HG02852 (cell line): Measurements from ENCODE around the gene GLIPR2.
A peak's percentile ranks its signal among the peaks of the same experiment; 100 is the strongest.
"Not testable (repeated sequence)": the region's sequence is repeated elsewhere in the genome, so short reads cannot be mapped to it uniquely, and the experiment has no call there.

ENCODE experiments used
- ATAC-seq: cut with Tn5 transposase; IDR thresholded peaks from one replicate; pipeline ENCODE4 v1.9.1; 2021; ENCODE audit warnings: mild to moderate bottlenecking, moderate library complexity; ENCODE audit not compliant: unreplicated experiment

The GLIPR2 gene

DNA sequence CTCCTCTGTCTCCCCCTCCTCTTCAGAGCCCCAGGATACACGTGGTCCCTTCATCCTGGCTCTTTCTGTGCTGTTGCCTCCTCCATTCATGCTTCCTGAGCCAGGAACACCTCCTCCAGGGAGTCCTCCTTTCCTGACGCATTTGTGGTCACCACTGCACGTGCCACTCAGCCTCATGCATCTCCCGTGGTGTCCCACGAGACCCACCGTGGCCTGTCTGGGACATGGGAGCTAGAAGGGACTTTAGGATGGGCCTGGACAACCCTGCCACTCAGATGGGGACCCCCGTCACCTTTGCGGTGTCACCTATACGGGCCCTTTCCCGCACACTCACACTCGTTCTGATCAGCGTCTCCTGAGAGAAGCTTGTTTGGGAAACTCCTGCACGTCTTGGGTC is 6.7 kb downstream of the GLIPR2 start:
- no peak for ATAC-seq

DNA sequence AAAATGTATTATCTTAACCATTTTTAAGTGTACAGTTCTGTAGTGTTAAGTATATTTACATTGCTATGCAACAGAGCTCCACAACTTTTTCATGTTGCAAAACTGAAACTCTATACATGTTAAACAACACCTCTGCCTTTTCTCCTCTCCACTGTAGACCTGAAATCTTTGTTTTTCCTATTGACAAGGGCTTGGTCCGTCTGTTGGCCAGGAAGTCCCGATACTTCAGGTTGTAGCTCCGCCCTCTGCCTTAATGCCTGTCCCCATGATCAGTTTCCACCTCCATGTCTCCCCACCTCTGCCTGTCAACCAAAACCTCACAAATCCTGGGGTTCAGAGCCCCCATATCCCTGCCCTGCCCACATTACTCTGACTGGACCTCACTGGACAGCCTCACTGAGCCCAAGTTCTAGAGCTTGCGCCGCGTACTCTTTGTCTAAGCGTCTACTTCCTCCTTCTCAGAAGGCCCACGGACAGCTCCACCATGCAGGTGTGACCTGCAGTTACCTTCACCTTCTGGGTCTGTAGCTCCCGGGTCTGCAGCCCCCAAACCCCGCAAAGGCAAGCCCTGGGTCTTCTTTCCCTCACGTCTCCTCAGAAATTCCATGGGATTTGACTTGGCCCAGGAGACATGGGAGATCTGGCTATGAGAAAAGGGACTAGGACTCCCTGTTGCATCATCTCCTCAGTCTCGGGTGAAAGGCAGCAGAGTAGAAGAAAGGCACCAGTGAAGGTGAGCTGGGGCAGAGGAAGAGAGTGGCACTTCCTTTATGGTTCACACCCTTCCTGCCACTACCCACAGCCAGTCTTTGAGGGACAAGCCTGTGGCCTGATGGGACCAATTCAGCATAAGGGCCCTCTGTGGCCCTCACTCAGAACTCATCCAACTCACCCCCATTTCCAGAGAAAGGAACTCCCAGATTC is 8.0 kb downstream of the GLIPR2 start:
- ATAC-seq, result no peak

DNA sequence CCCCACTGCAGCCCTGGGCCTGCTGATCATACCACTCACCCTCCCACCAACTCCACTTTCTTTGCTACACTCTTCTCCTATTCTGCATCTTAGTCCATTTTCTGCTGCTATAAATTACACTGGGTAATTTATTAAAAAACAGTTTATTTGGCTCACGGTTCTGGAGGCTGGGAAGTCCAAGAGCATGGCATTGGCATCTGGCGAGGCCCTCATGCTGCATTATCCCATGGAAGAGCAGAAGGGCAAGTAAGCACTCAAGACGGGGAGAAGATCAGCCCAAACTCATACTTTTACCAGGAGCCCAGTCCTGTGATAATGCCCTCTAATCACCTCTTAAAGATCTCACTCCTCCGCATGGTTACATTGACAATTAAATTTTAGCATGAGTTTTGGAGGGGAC is 9.4 kb downstream of the GLIPR2 start:
- ATAC-seq, result no peak

DNA sequence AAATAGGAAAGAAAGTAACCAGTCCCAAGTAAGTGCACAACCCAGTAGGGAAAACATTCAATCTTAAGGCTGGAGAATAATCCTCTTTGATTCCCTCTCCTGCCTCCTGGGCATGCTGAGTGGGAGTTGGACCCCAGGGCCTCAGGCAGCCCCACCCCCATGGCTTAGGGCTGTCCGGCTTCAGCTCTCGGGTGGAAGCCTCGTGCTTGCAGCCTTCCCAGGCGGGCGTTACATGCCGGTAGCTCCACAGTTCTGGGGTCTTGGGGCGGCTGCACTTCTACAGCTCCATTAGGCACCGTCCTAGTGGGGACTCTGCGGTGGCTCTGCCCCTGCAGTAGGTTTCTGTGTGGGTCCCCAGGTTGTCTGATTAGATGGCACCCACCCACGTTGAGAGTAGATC is 10.1 kb downstream of the GLIPR2 start:
- ATAC-seq, result no peak

DNA sequence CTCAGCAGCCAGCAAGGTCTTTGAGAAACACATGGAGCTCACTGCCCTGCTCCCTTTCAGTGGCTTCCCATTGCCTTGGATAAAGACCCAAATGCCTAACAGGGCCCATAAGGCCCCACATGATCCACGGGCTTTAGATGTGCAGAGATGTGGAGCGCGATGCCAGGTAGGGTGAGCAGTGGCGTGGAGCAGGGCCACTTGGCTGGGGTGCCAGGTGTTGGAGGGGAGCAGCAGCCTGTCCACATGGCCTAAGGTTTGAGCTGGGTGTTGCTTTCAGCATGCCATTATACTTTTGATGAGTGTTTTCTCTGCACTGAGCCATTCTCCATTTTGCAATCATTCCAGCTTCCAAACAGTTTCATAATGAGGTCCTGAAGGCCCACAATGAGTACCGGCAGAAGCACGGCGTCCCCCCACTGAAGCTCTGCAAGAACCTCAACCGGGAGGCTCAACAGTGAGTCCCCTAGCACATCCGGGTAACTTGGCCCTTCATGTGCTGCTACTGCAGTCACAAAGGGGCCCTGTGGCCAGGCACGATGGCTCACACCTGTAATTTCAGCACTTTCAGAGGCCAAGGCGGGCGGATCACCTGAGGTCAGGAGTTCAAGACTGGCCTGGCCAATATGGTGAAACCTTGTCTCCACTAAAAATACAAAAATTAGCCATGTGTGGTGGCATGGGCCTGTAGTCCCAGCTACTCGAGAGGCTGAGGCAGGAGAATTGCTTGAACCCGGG is 11.1 kb downstream of the GLIPR2 start:
- no peak for ATAC-seq

DNA sequence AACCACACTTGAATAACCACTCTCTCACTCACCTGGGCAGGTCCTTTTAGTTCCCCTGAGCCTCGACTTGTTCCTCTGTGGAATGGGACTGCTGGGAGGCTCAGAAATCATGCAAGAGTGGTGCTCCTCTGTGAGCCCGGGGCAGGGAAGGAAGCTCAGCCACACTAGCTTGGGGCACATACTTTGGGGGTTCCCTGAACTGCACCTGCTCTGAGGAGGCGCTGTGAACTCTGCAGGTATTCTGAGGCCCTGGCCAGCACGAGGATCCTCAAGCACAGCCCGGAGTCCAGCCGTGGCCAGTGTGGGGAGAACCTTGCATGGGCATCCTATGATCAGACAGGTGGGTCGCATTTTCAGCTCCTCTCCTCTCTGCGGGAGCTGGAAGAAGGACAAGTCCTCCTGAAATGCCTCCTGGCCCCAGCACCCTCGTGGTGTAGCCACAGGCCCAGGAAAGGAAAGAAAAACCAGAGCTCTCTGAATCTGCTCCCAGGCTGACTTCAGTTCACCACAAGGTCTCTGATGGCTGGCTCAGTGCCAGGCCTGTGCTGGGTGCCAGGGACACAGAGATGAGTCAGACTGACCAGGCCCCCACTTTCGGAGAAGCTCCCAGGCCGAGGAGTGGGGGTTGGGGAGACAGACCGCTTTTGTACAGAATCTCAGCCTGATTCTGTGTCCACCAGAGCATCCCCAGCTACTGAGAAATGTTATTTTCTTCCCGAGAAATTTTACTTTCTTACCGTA is 11.9 kb downstream of the GLIPR2 start:
- peak; percentile 43 for ATAC-seq

DNA sequence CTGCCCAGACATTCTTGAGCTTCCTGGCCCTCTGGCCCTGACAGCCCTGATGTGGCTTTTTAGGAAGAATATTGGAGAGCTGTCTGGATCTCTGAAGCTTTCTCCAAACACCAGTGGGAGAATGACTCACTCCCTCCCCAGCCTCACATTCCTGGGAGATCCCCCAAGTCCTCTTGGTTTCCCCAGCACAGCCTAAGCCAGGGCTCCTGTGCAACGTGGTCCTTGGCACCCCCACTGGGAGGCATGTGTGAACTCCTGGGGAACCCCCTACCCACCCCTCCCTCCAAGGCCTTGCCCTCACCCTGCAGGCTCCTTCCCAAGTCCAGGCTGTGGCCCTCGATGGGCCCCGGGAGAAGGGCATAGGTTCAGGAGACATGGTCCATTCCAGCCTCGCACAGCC is 12.7 kb downstream of the GLIPR2 start:
- no peak for ATAC-seq

DNA sequence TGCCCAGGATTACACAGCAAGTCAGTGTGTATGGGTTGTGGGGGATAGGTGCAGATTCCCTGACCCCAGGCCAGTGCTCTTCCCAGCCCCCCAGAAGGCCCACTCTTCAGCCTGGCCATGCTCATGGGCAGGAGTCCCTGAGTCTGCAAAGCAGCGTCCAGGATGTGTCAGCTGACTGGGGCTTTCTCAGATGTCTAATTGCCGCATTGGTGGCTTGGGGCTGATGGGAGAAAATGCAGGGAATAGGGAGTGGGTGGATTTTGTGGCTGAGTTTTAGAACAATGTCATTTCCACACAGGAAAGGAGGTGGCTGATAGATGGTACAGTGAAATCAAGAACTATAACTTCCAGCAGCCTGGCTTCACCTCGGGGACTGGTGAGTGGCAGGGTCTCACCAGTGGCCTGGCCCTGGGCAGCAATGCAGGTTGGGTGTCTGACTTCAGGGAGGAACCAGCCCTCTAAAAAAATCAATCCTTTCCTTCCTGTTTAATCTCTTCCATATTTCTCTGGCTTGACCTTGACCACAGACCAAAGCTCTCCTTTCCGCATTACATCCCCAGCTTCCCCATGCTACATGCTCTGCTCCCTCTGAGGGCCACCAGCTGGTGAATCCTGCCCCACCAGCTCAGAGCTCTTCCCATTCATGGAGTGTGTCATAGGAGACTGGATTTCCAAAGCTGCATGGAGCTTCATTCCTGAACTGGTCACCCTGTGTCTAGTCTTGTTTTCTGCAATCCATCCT is 14.2 kb downstream of the GLIPR2 start:
- no peak for ATAC-seq

DNA sequence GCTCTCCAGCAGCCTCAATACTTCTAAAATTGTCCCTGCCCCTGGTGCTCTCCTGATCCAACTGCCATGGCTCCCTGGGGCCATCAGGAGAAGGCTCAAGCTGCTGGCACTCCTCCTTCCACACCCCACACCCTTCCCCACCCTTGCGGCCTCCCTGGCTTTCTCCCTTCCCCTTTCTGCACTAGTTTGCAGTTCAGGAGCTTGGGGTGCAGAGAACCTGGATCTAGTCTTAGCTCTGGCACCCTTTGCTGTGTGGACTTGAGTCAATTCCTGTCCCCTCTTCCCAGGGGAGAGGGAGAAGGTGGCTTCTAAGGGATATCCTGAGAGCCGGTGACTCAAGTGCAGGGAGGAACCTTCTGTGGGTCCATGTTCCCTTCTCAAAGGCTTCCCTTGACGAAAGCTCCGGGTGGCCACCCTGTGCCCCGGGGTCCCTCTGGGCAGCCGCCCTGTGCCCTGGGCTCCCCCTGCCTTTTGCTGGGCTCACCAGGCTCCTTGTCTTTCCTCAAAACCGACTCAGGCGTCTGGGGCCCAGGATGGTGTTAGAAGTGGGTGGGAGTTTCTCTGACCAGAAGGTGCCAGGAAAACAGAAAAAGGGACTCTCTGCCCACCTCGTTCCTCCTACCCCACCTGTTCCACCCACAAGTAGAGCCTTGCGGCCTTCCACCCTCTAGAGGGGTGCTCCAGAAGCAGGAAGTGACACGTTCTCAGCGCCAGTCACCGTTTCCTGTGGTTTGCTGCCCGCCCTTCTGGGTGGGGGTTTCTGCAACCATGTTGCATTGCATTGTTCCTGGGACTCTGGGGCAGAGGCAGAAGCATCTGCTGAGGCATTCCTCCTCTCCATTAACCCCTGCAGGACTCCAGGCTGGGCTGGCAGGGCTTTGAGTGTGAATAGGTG is 15.0 kb downstream of the GLIPR2 start:
- ATAC-seq, result peak; percentile 74

DNA sequence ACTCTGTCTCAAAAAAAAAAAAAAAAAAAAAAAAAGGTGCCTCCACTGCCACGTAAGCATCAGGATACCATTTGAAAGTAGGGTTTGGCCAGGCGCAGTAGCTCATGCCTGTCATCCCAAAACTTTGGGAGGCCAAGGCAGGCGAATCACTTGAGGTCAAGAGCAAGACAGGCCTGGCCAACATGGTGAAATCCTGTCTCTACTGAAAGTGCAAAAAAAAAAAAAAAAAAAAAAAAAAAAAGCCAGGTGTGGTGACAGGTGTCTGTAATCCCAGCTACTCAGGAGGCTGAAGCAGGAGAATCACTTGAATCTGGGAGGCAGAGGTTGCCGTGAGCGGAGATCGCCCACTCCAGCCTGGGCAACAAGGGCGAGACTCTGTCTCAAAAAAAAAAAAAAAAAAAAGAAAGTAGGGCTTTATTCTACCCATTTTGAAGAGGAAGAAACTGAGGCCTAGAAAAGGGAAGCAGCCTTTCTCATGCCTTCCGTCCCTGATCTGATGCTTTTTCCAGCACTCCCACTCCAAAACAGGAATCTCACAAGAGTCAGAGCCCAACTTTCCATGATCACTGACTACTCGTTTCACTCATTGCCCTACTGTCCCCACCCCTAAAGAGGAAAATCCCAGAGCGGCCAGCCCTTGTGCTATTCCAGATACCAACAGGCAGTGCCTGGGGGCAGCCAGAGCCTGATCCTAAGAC is 16.4 kb downstream of the GLIPR2 start:
- no peak for ATAC-seq

DNA sequence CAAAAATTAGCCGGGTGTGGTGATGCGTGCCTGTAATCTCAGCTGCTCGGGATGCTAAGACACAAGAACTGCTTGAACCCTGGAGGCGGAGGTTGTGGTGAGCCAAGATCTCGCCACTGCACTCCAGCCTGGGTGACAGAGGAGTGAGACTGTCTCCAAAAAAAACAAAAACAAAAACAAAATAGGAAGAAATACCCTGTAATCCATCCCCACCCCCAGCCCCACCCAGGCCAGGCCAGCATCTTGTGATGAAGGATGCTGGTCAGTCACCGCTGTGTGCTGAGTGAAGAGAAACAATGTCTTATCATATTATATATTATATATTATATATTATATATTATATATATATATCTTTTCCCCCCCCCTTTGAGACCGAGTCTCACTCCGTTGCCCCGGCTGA is 17.2 kb downstream of the GLIPR2 start:
- no peak for ATAC-seq

DNA sequence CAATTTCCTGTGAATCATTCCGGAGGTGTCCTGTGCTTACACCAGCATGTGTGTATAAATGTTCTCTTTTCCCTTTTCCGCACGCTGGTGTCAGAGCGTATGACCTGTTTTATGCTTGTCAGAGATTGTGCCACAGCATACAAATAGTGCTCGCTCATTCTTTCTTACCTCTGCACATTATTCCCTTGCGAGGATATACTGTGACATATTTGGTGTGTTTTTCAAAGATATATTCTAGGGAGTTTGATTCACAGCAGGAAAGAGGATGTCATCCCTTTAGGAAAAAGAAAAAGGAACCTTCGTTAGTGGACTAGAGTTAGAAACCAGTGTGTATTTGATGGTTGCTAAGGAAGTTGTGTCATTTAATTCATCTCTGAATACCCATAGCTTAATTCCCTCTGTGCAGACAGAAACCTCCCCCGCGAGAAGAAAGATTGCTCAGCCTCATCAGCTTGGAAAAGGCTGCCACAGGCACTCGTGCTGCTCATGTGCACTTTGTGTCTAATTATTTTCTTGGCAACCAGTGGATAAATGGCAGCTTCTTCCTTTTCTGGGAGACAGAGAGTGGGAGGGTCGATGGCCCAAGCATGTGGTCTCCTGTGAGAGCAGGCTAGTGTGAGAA is 17.9 kb downstream of the GLIPR2 start:
- ATAC-seq, result no peak

DNA sequence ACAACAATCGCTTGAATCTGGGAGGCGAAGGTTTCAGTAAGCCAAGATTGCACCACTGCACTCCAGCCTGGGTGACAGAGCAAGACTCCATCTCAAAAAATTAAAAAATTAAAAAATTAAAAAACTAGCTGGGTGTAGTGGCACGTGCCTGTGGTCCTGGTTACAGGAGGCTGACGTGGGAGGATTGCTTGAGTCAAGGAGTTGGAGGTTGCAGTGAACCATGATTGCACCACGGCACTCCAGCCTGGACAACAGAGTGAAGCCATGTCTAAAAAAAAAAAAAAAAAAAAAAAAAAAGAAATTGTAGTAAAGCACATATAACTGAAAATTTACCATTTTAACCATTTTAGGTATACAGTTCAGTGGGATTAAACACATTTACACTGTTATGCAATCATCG is 19.6 kb downstream of the GLIPR2 start:
- ATAC-seq, result no peak

DNA sequence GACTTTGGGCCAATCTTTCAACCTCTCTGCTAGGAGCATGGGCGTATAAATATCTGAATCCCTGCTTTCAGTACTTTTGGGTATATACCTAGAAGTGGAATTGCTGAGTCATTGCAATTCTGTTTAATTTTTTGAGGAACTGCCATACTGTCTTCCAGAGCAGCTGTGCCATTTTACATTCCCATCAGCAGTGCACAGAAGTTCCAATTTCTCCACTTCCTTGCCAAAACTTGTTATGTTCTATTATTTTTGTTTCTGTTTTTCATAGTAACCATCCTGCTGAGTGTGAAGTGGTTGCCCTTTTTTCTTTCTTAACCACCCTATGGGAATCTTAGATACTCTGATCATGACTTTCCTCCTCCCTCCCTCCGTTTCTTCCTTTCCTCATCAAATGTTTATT is 21.6 kb downstream of the GLIPR2 start:
- ATAC-seq, result no peak

DNA sequence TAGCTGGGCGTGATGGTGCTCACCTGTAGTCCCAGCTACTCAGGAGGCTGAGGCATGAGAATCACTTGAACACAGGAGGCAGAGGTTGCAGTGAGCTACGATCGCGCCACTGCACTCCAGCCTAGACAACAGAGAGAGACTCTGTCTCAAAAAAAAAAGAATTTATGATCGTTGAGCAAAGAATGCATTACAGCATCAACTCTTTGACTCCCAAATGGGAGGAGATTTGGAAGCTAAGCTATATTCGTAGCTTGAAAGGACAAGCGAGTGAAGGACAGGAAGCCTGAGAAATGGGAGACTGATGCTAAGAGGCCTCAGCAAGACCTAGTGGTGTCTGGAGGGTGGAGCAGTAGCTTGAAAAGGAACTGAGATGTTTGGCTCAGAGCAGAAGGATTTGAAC is 22.4 kb downstream of the GLIPR2 start:
- no peak for ATAC-seq

DNA sequence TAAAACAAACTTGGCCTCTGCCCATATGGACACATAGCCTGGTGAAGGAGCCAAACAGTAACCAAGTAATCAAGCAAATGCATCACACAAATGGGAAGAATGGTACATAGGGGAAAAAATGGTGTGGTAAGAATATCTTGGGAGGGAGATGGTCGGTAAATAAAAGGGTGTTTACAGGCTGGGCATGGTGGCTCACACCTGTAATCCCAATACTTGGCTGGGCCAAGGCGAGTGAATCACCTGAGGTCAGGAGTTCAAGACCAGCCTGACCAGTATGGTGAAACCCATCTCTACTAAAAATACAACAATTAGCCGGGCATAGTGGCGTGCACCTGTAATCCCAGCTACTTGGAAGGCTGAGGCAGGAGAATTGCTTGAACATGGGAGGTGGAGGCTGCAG is 23.0 kb downstream of the GLIPR2 start:
- not testable (repeated sequence) for ATAC-seq

DNA sequence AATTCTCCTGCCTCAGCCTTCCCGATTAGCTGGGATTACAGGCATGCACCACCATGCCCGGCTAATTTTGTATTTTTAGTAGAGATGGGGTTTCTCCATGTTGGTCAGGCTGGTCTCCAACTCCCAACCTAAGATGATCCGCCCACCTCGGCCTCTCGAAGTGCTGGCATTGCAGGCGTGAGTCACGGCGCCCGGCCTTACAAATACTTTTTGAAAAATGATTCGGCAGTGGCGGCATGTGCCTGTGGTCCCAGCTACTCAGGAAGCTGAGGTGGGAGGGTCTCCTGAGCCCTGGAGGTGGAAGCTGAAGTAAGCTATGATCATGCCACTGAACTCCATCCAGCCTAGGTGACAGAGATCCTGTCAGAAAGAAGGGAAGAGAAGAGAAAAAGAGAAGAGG is 23.6 kb downstream of the GLIPR2 start:
- not testable (repeated sequence) for ATAC-seq

DNA sequence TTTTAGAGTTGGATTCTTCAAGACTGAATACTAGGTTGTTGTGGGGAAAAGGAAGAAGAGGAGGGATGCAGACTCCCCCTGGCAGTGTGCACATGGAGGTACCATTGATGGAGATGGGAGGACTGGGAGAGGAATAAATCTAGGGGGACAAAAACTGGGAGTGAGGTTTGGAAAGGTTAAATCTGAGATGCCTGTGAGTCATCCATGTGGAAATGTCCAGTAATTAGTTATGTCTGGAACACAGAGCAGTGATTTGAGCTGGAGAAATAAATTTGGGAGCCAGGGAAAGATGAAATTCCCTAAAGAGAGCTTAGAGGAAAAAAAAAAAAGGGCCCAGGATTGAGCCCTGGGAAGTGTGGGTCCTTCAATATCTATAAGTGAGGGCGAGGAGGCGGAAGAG is 24.7 kb downstream of the GLIPR2 start:
- no peak for ATAC-seq

DNA sequence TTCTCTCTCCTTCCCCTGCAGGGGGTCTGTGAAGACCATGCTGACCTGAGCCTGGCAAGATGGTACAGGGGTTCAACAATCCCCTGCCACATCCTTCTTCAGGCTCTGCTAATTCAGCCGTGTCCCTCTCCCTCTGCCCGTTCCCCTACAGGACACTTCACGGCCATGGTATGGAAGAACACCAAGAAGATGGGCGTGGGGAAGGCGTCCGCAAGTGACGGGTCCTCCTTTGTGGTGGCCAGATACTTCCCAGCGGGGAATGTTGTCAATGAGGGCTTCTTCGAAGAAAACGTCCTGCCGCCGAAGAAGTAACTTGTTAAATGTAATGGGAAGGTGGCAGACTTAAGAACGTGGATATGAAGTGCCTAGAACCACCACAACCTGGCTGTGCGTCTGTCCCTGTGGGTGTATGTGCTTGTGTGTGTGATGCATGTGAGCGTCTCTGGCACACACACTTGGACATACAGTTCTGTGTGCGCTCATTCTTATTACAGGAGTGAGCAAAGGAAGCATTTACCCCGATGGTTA is 25.7 kb downstream of the GLIPR2 start:
- no peak for ATAC-seq
